Measurements from ENCODE around the gene MOB1B. TPM values are rescaled to one million over a fixed set of nuclear protein-coding genes. Genes with fewer than 3 reads are reported as not detected.

The MOB1B gene
- total and polyA plus RNA-seq, 10 of the 15 experiments (the other 5 are each of a cell fraction or from before 2014, with no cell fraction given): 1.9 to 11.4 (median 6.1) TPM

- RAD21 ChIA-PET (ENCODE audit: unreplicated experiment): interaction anchor here (1.0 kb wide), 1 partner anchor 11 kb away, joined by 4 read pairs; no protein-coding TSS in a partner anchor
- in situ Hi-C loops (cut with MboI): no loop called here
- H3K27me3 ChIP-seq (replicated peaks in 1 of 2; ENCODE audit: control insufficient read depth in 2 of 2, insufficient read depth in 2 of 2, low read length in 1 of 2): no peaks in the 10 kb centered on the region; a peak in 1 of 4 replicates
- TF ChIP-seq, protein P1, sequence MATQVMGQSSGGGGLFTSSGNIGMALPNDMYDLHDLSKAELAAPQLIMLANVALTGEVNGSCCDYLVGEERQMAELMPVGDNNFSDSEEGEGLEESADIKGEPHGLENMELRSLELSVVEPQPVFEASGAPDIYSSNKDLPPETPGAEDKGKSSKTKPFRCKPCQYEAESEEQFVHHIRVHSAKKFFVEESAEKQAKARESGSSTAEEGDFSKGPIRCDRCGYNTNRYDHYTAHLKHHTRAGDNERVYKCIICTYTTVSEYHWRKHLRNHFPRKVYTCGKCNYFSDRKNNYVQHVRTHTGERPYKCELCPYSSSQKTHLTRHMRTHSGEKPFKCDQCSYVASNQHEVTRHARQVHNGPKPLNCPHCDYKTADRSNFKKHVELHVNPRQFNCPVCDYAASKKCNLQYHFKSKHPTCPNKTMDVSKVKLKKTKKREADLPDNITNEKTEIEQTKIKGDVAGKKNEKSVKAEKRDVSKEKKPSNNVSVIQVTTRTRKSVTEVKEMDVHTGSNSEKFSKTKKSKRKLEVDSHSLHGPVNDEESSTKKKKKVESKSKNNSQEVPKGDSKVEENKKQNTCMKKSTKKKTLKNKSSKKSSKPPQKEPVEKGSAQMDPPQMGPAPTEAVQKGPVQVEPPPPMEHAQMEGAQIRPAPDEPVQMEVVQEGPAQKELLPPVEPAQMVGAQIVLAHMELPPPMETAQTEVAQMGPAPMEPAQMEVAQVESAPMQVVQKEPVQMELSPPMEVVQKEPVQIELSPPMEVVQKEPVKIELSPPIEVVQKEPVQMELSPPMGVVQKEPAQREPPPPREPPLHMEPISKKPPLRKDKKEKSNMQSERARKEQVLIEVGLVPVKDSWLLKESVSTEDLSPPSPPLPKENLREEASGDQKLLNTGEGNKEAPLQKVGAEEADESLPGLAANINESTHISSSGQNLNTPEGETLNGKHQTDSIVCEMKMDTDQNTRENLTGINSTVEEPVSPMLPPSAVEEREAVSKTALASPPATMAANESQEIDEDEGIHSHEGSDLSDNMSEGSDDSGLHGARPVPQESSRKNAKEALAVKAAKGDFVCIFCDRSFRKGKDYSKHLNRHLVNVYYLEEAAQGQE (IDR thresholded peaks at IDR 0.05; ENCODE audit: low read depth, low read length): no peak
- TF ChIP-seq BCL11A (IDR thresholded peaks at IDR 0.05; ENCODE audit: low read depth, low read length) (no peak), HDAC2 (IDR thresholded peaks at IDR 0.05) (no peak), RBBP5 (conservative IDR thresholded peaks at IDR 0.05) (no peak), MXI1 (IDR thresholded peaks at IDR 0.05; ENCODE audit: low read depth, low read length) (no peak), CHD1 (IDR thresholded peaks at IDR 0.05; ENCODE audit: low read depth, low read length) (no peak), ETV6 (conservative IDR thresholded peaks at IDR 0.05 in 1 of 2, IDR thresholded peaks at IDR 0.05 in 1 of 2; ENCODE audit: borderline replicate concordance in 1 of 2, low read depth in 1 of 2) (no peak), SMC3 (IDR thresholded peaks at IDR 0.05; ENCODE audit: borderline replicate concordance, low read length) (no peak), SIX5 (IDR thresholded peaks at IDR 0.05; ENCODE audit: low read depth, low read length, severe bottlenecking) (no peak), RFX5 (IDR thresholded peaks at IDR 0.05; ENCODE audit: low read depth, low read length) (no peak), NFYA (IDR thresholded peaks at IDR 0.05; ENCODE audit: borderline replicate concordance, low read depth, low read length) (no peak), EED (IDR thresholded peaks at IDR 0.05; ENCODE audit: low read depth) (0 out of 2 replicates have a peak, but pooled peaks have one; percentile 25), IKZF1 (conservative IDR thresholded peaks at IDR 0.05) (peak; percentile 40; the same call in 1 of the 2 replicates), E2F8 (IDR thresholded peaks at IDR 0.05; ENCODE audit: low read depth, partially characterized antibody) (no peak), IKZF2 (IDR thresholded peaks at IDR 0.05) (peak in 1 of 2 experiments; percentile 15; a peak in 1 of 4 replicates), ASH2L (IDR thresholded peaks at IDR 0.05; ENCODE audit: borderline replicate concordance, low read depth) (no peak)
- TF ChIP-seq, protein P2, sequence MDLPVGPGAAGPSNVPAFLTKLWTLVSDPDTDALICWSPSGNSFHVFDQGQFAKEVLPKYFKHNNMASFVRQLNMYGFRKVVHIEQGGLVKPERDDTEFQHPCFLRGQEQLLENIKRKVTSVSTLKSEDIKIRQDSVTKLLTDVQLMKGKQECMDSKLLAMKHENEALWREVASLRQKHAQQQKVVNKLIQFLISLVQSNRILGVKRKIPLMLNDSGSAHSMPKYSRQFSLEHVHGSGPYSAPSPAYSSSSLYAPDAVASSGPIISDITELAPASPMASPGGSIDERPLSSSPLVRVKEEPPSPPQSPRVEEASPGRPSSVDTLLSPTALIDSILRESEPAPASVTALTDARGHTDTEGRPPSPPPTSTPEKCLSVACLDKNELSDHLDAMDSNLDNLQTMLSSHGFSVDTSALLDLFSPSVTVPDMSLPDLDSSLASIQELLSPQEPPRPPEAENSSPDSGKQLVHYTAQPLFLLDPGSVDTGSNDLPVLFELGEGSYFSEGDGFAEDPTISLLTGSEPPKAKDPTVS (IDR thresholded peaks at IDR 0.05; ENCODE audit: low read depth, low read length): no peak
Measured at GRCh38 chr4:70895811-70896491, 6.2 kb upstream of the MOB1B start.

More at GRCh38 chr4:70895811-70896491, 6.2 kb upstream of the MOB1B start:
- intact Hi-C loops (cut with micrococcal nuclease; ENCODE audit: unreplicated experiment): no loop called here
- 41% methylated on average over 5 of the region's 5 CpGs for WGBS (ENCODE audit: insufficient coverage, insufficient replicate concordance, low lambda C conversion rate, missing lambda C conversion rate)
- no peak overlapping the region; the same call in 1 of the 2 replicates for H2AFZ ChIP-seq (ENCODE audit: control insufficient read depth, low read depth, low read length)
- H3K4me2 ChIP-seq (ENCODE audit: control insufficient read depth, insufficient read depth): no peak overlapping the region
- POLR2A ChIA-PET: interaction anchor here (0.6 kb wide), 1 partner anchor 57 kb away, joined by 4 read pairs; no protein-coding TSS in a partner anchor
- H3K4me1 ChIP-seq (ENCODE audit: control insufficient read depth, insufficient read depth, low read length): no peaks in the 10 kb centered on the region
- no peak overlapping the region for H3K9ac ChIP-seq (ENCODE audit: control insufficient read depth, insufficient read depth, low read length)
- BruUV-seq (replicated peaks): no TSS peak
- no peaks in the 10 kb centered on the region for H4K20me1 ChIP-seq (ENCODE audit: control insufficient read depth, insufficient read depth)
- CTCF ChIA-PET: no interaction called here
- SMC1A ChIA-PET (ENCODE audit: uncharacterized antibody, unreplicated experiment): no interaction called here
- DNase-seq (ENCODE audit: low read depth, low spot score) (no peak), FAIRE-seq (no peak), ATAC-seq (peak; percentile 74)
- H3K4me3 ChIP-seq: no peak overlapping the region
- no peaks in the 10 kb centered on the region for H3K9me3 ChIP-seq (replicated peaks; ENCODE audit: control insufficient read depth, insufficient read depth, low read length)
- H3K36me3 ChIP-seq (ENCODE audit: control insufficient read depth in 2 of 2, insufficient read depth in 2 of 2, low read length in 1 of 2): no peaks in the 10 kb centered on the region
- no peak overlapping the region for H3K27ac ChIP-seq (ENCODE audit: control insufficient read depth, insufficient read depth)
- H3K79me2 ChIP-seq (ENCODE audit: control insufficient read depth, insufficient read depth, low read length): no peaks in the 10 kb centered on the region
